ENCODE measurements around the gene LPAR3.

Gene LPAR3

GRCh38 chr1:84846387-84846786 lies 46.6 kb downstream of the LPAR3 start:
- TF ChIP-seq SPI1 (IDR thresholded peaks at IDR 0.05; ENCODE audit: borderline replicate concordance, low read depth) (no peak), REST (IDR thresholded peaks at IDR 0.05; ENCODE audit: insufficient replicate concordance, low read depth) (no peak), GABPA (IDR thresholded peaks at IDR 0.05; ENCODE audit: low read depth) (no peak), CTCF (IDR thresholded peaks at IDR 0.05; ENCODE audit: insufficient read depth, low read length) (no peak), POLR2AphosphoS5 (IDR thresholded peaks at IDR 0.05; ENCODE audit: low read depth) (no peak)
- Histone ChIP-seq H3K27me3 (ENCODE audit: insufficient read depth, poor library complexity, severe bottlenecking) (no peaks in the 10 kb centered on the region), H3K27ac (replicated peaks) (no peak overlapping the region), H3K4me3 (replicated peaks; ENCODE audit: insufficient read depth, low read length) (no peak overlapping the region)
- no peak for DNase-seq (ENCODE audit: low read depth in 1 of 2, low spot score in 1 of 2)

GRCh38 chr1:84845357-84845756 lies 47.6 kb downstream of the LPAR3 start:
- no peaks in the 10 kb centered on the region for H3K27me3 ChIP-seq (ENCODE audit: insufficient read depth, poor library complexity, severe bottlenecking)
- TF ChIP-seq CTCF (IDR thresholded peaks at IDR 0.05; ENCODE audit: insufficient read depth, low read length) (no peak), SPI1 (IDR thresholded peaks at IDR 0.05; ENCODE audit: borderline replicate concordance, low read depth) (no peak), POLR2AphosphoS5 (IDR thresholded peaks at IDR 0.05; ENCODE audit: low read depth) (no peak), REST (IDR thresholded peaks at IDR 0.05; ENCODE audit: insufficient replicate concordance, low read depth) (no peak), GABPA (IDR thresholded peaks at IDR 0.05; ENCODE audit: low read depth) (no peak)
- H3K27ac ChIP-seq (replicated peaks), result no peak overlapping the region
- no peak overlapping the region for H3K4me3 ChIP-seq (replicated peaks; ENCODE audit: insufficient read depth, low read length)
- no peak for DNase-seq (ENCODE audit: low read depth in 1 of 2, low spot score in 1 of 2)

GRCh38 chr1:84844094-84844493 lies 48.9 kb downstream of the LPAR3 start:
- Histone ChIP-seq H3K27me3 (ENCODE audit: insufficient read depth, poor library complexity, severe bottlenecking) (no peaks in the 10 kb centered on the region), H3K4me3 (replicated peaks; ENCODE audit: insufficient read depth, low read length) (no peak overlapping the region), H3K27ac (replicated peaks) (no peak overlapping the region)
- TF ChIP-seq SPI1 (IDR thresholded peaks at IDR 0.05; ENCODE audit: borderline replicate concordance, low read depth) (no peak), POLR2AphosphoS5 (IDR thresholded peaks at IDR 0.05; ENCODE audit: low read depth) (no peak), GABPA (IDR thresholded peaks at IDR 0.05; ENCODE audit: low read depth) (no peak), CTCF (IDR thresholded peaks at IDR 0.05; ENCODE audit: insufficient read depth, low read length) (no peak)
- DNase-seq (ENCODE audit: low read depth in 1 of 2, low spot score in 1 of 2), result no peak

- Histone ChIP-seq H3K4me3 (replicated peaks; ENCODE audit: insufficient read depth, low read length) (no peak overlapping the region), H3K27me3 (ENCODE audit: insufficient read depth, poor library complexity, severe bottlenecking) (no peaks in the 10 kb centered on the region), H3K27ac (replicated peaks) (no peak overlapping the region)
- no peak for DNase-seq (ENCODE audit: low read depth in 1 of 2, low spot score in 1 of 2)
- TF ChIP-seq CTCF (IDR thresholded peaks at IDR 0.05; ENCODE audit: insufficient read depth, low read length), result no peak
- no peak for TF ChIP-seq POLR2AphosphoS5 (IDR thresholded peaks at IDR 0.05; ENCODE audit: low read depth)
- TF ChIP-seq SPI1 (IDR thresholded peaks at IDR 0.05; ENCODE audit: borderline replicate concordance, low read depth), result no peak
- TF ChIP-seq GABPA (IDR thresholded peaks at IDR 0.05; ENCODE audit: low read depth), result no peak
- no peak for TF ChIP-seq REST (IDR thresholded peaks at IDR 0.05; ENCODE audit: insufficient replicate concordance, low read depth)
These were observed 50.2 kb downstream of the LPAR3 start for GRCh38 chr1:84842748-84843231.

Measured in HL-60 (cell line).